ENCODE measurements around the gene ANKLE2.

The ANKLE2 gene

DNA sequence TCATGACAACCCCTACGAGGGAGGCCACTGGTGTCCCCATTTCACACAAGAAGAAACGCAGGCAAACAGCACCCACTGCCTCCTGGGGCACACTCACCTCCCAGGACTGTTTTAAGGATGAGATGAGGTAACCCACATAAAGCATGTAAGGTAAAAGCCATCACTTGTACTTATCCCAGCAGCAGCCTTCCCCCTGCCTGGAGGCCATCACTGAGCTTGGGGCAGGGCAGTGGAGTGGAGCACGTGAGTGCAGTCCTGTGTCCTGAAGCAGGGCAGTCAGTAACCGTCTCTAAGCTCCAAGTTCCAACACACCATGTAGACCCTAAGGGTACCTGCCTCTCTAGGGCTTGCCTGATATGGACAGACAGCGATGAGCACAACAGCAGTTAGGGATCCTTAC is 76.2 kb downstream of the ANKLE2 start:
- peak overlapping the region; percentile 99 for H3K4me3 ChIP-seq
- H3K4me2 ChIP-seq, result peak overlapping the region; percentile 92
- TF ChIP-seq Cebpa-rat (IDR thresholded peaks at IDR 0.05), result no peak
- peaks cover 42% of the 10 kb centered on the region for H3K4me1 ChIP-seq
- peaks cover 39% of the 10 kb centered on the region for H3K36me3 ChIP-seq
- H3K27ac ChIP-seq, result peak overlapping the region; percentile 97
- no peaks in the 10 kb centered on the region for H3K27me3 ChIP-seq
- peaks cover 55% of the 10 kb centered on the region for H4K20me1 ChIP-seq
- peak overlapping the region; percentile 99 for H3K9ac ChIP-seq
- no peaks in the 10 kb centered on the region for H3K9me3 ChIP-seq

DNA sequence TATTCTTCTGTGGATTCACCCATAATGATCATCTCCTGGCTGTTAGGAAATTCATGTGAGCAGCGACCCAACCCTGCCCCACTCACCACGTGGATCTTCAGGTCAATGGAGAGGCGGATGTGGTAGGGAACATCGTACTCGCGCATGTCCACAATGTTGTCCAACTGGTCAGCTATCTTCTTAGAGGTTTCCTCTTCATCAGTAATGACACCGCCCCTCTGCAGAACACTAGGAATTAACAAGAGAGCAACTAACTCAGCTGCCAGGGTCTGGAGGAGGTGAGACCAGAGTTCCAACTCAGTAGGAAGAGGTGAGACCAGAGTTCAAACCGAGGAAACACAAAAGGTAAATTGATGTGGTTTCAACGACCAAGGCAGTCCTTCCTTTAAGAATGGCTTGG is 84.1 kb downstream of the ANKLE2 start:
- no peak overlapping the region for H3K27ac ChIP-seq
- peaks cover 60% of the 10 kb centered on the region for H4K20me1 ChIP-seq
- no peak for TF ChIP-seq Cebpa-rat (IDR thresholded peaks at IDR 0.05)
- no peak overlapping the region for H3K4me3 ChIP-seq
- no peaks in the 10 kb centered on the region for H3K9me3 ChIP-seq
- H3K27me3 ChIP-seq, result no peaks in the 10 kb centered on the region
- peaks cover 98% of the 10 kb centered on the region for H3K36me3 ChIP-seq
- no peak overlapping the region for H3K4me2 ChIP-seq
- H3K9ac ChIP-seq, result no peak overlapping the region
- H3K4me1 ChIP-seq, result peaks cover 19% of the 10 kb centered on the region

DNA sequence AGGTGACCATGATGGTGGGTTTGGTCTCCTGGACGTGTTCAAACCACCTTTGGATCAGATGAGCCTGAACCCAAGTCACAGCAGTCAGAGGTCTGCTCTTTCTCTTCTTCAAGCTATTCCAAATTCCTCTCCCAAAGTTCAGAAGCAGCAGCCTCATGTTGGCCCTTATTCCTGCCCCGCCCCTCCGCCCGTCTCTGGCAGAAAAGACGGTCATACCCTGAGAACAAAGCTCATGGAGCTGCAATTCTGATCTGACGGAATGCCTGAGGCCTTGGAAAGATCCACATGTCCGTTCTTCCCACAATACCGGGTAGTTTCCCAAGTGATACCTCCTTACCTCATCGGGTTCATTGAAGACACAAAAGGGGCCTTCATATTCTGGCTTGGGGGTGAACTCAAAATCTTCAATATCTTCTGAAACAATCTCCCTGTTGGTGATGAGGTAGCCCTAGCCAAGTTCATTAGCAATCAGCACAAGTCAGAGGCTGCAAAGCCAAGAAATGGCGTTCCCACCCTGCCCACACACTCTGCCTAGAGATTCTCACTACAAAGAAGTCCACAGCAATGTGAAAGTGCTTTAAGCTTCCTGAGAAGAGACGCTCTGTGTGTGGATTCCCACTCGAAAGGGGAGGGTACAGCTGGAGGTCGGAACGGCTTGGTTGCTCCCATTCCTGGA is 85.7 kb downstream of the ANKLE2 start:
- H3K27me3 ChIP-seq, result no peaks in the 10 kb centered on the region
- TF ChIP-seq Cebpa-rat (IDR thresholded peaks at IDR 0.05), result no peak
- 0 out of 2 replicates have a peak overlapping the region, but pooled peaks have one; percentile 9 for H3K27ac ChIP-seq
- no peak overlapping the region for H3K4me3 ChIP-seq
- H3K9me3 ChIP-seq, result no peaks in the 10 kb centered on the region
- H3K36me3 ChIP-seq, result peaks cover 99% of the 10 kb centered on the region
- H3K4me2 ChIP-seq, result no peak overlapping the region
- peaks cover 23% of the 10 kb centered on the region for H3K4me1 ChIP-seq
- no peak overlapping the region for H3K9ac ChIP-seq
- H4K20me1 ChIP-seq, result peaks cover 46% of the 10 kb centered on the region
